Measurements from ENCODE around the gene EQTN. TPM values are rescaled to one million over a fixed set of nuclear protein-coding genes. Genes with fewer than 3 reads are reported as not detected.

The EQTN gene
- total RNA-seq (2021; fragmentation: NEBNext Ultra II Directional; extraction: Animal tissue kit (Norgen Biotek cat#: 25700)): 0.52 TPM in 1 of 2 replicates, not detected in the other
- polyA plus RNA-seq (2011; rRNA removed): 0.23 TPM in 1 of 2 replicates, not detected in the other
- polyA plus RNA-seq (2011; cell fraction: cytosol; rRNA removed): 0.09 TPM
- 0.14 TPM for polyA plus RNA-seq (2011; cell fraction: nucleus; rRNA removed)
- 0.20 to 0.24 TPM in 2 of 4 replicates, not detected in the others for polyA plus RNA-seq (2012, experiment 1 of 2)
- polyA plus RNA-seq (2012, experiment 2 of 2): not detected
- 0.24 TPM for polyA plus RNA-seq (2013, experiment 1 of 2)
- 0.17 TPM for polyA plus RNA-seq (2013, experiment 2 of 2)
- 1.9 and 2.0 TPM in 2 replicates for polyA minus RNA-seq (2011; rRNA and poly(A)+ RNA removed)
- polyA minus RNA-seq (2011; cell fraction: cytosol; rRNA and poly(A)+ RNA removed): not detected
- 4.6 TPM for polyA minus RNA-seq (2011; cell fraction: nucleus; rRNA and poly(A)+ RNA removed)
- long read RNA-seq, experiment 1: 0 reads
- long read RNA-seq, experiment 2: 0 reads

DNA sequence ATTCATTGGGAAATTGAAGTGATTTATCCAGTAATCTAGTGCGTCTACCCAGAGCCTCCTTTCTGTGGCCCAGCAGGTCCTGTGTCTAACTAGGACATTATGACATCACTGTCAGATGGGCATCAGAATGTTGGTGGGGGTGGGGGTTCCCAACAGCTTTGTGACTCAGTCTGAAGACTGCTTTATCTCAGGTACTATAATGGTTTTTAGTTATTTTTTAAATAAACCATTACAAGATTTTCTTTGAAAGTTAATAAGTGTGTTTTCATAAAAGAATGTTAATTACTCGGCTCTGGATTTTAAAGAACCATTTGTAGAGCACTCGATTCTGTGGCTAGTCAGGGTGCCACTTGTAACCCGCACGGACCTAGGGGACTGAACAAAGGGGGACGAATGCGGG is at the start of gene EQTN:
TSS of gene EQTN (minus strand) at position 101 of the 400 bp plus-strand sequence. CDS start at position 6, 95 bp downstream.
- CTCF ChIA-PET (ENCODE audit: partially characterized antibody): no interaction called here
- no peak for DNase-seq (ENCODE audit: low read depth in 1 of 2, low spot score in 2 of 2)
- TF ChIP-seq RXRA (IDR thresholded peaks at IDR 0.05; ENCODE audit: insufficient read depth, low read depth, low read length) (no peak), JUND (IDR thresholded peaks at IDR 0.05; ENCODE audit: low read length) (no peak), CTBP2 (IDR thresholded peaks at IDR 0.05; ENCODE audit: borderline replicate concordance, insufficient read depth, insufficient read length, low read length) (no peak), TAF7 (optimal IDR thresholded peaks at IDR 0.05; ENCODE audit: borderline replicate concordance, low read depth, low read length) (no peak), NANOG (IDR thresholded peaks at IDR 0.05; ENCODE audit: insufficient read depth, low read depth, low read length, poor library complexity, severe bottlenecking) (no peak), ASH2L (IDR thresholded peaks at IDR 0.05; ENCODE audit: low read length) (no peak), SP2 (IDR thresholded peaks at IDR 0.05; ENCODE audit: low read length) (no peak), HDAC6 (IDR thresholded peaks at IDR 0.05; ENCODE audit: low read depth, low read length) (no peak), HDAC2 (IDR thresholded peaks at IDR 0.05; ENCODE audit: borderline replicate concordance in 1 of 2, low read depth in 2 of 2, low read length in 2 of 2) (no peak), TAF1 (IDR thresholded peaks at IDR 0.05; ENCODE audit: low read depth, low read length) (no peak), KDM1A (IDR thresholded peaks at IDR 0.05; ENCODE audit: borderline replicate concordance, low read length) (no peak), TBP (IDR thresholded peaks at IDR 0.05; ENCODE audit: low read depth, low read length) (no peak), KDM5A (IDR thresholded peaks at IDR 0.05; ENCODE audit: low read length) (no peak)

More for the DNA sequence above, at the start of gene EQTN:
- whole genome bisulfite sequencing, 2 experiments (ENCODE audit: extremely low coverage in 1 of 2, insufficient coverage in 1 of 2, insufficient read length in 1 of 2, insufficient replicate concordance in 2 of 2, low coverage in 1 of 2, low lambda C conversion rate in 2 of 2, missing lambda C conversion rate in 1 of 2): 87% methylated on average over 7 of the region's 7 CpGs; no CpG with 5 or more reads in 1 of the 2 experiments
- Histone ChIP-seq H2BK5ac (ENCODE audit: low read depth, low read length) (no peak within 1 kb of the TSS), H4K91ac (replicated peaks; ENCODE audit: insufficient read length, low read length) (no peak within 1 kb of the TSS), H3K23me2 (ENCODE audit: low read depth, low read length) (no peaks in the 10 kb centered on the region), H2BK120ac (replicated peaks; ENCODE audit: low read depth, low read length) (no peak within 1 kb of the TSS), H4K8ac (ENCODE audit: extremely low read depth, insufficient read depth, low read length) (no peak within 1 kb of the TSS), H3K9ac (replicated peaks in 1 of 4; ENCODE audit: extremely low read depth in 1 of 4, low read depth in 3 of 4, low read length in 3 of 4) (no peak within 1 kb of the TSS), H2BK12ac (ENCODE audit: low read depth, low read length) (no peak within 1 kb of the TSS), H3K18ac (ENCODE audit: extremely low read depth, low read length) (no peak within 1 kb of the TSS), H3K14ac (ENCODE audit: insufficient read length) (no peak within 1 kb of the TSS), H3K9me3 (ENCODE audit: insufficient read depth in 2 of 2, low read depth in 1 of 2, low read length in 1 of 2) (no peaks in the 10 kb centered on the region), H3K79me2 (ENCODE audit: control insufficient read depth in 1 of 2, insufficient read depth in 2 of 2, low read length in 2 of 2) (no peaks in the 10 kb centered on the region), H3K4ac (replicated peaks; ENCODE audit: insufficient read length, low read depth, low read length) (no peak within 1 kb of the TSS), H3K4me2 (ENCODE audit: insufficient read depth in 1 of 2, low read depth in 2 of 2, low read length in 2 of 2) (no peak within 1 kb of the TSS), H3K27ac (ENCODE audit: low read depth, low read length) (no peak within 1 kb of the TSS), H3K4me1 (replicated peaks in 1 of 4; ENCODE audit: control insufficient read depth in 3 of 4, insufficient read depth in 4 of 4, low read length in 3 of 4) (no peaks in the 10 kb centered on the region), H2BK15ac (ENCODE audit: low read length) (no peak within 1 kb of the TSS), H4K5ac (ENCODE audit: insufficient read length, low read depth, low read length) (no peak within 1 kb of the TSS), H4K20me1 (replicated peaks in 1 of 2; ENCODE audit: control insufficient read depth in 1 of 2, insufficient read depth in 2 of 2, low read length in 2 of 2) (no peaks in the 10 kb centered on the region), H3K27me3 (replicated peaks in 1 of 4; ENCODE audit: control insufficient read depth in 3 of 4, extremely low read depth in 1 of 4, insufficient read depth in 3 of 4, low read length in 3 of 4) (no peaks in the 10 kb centered on the region), H3K23ac (ENCODE audit: insufficient read length) (no peak within 1 kb of the TSS), H3K79me1 (ENCODE audit: low read depth, low read length) (no peaks in the 10 kb centered on the region), H3K56ac (replicated peaks; ENCODE audit: insufficient read length, low read depth, low read length) (no peak within 1 kb of the TSS), H2AFZ (ENCODE audit: low read length) (no peak within 1 kb of the TSS), H3K4me3 (ENCODE audit: extremely low read depth in 1 of 4, insufficient read depth in 2 of 4, low read depth in 3 of 4, low read length in 4 of 4) (no peak within 1 kb of the TSS), H3K36me3 (ENCODE audit: control insufficient read depth in 2 of 4, insufficient read depth in 4 of 4, low read length in 3 of 4) (no peaks in the 10 kb centered on the region), H2BK20ac (ENCODE audit: low read length) (no peak within 1 kb of the TSS), H2AK5ac (ENCODE audit: low read depth, low read length) (no peak within 1 kb of the TSS)
- no peak for FAIRE-seq
- POLR2A ChIA-PET (ENCODE audit: partially characterized antibody): no interaction called here

Data from H1 (cell line).